ENCODE results near the gene ITGA6.

- no peak for TF ChIP-seq CTCF (IDR thresholded peaks at IDR 0.05)
- TF ChIP-seq RAD21 (conservative IDR thresholded peaks at IDR 0.05 in 1 of 2, IDR thresholded peaks at IDR 0.05 in 1 of 2), result no peak
- no peak for TF ChIP-seq BHLHE40 (IDR thresholded peaks at IDR 0.05; ENCODE audit: low read depth, low read length)
- no peak for TF ChIP-seq EP300 (IDR thresholded peaks at IDR 0.05)
- TF ChIP-seq SMC3 (IDR thresholded peaks at IDR 0.05), result no peak
Observed at GRCh38 chr2:172478353-172478752, 51.0 kb downstream of the ITGA6 start.

Data from A549 (cell line).